A549 treated with RU486 at 1 μM for 4 hours (cell line): ENCODE measurements around the gene TMEM132C. TPM values are rescaled to one million over a fixed set of nuclear protein-coding genes. Genes with fewer than 3 reads are reported as not detected.

Experiments
- total RNA-seq: library from RNA; stranded (reverse); fragments of 200-300 nt; extraction: Qiagen RNA extraction; gene quantifications from 5 replicates; pipeline ENCODE4 v1.2.3, GENCODE V29; 2022; ENCODE audit warnings: low read depth

TMEM132C gene
- total RNA-seq: not detected in 5 replicates

GRCh38 chr12:128267131-128267622 lies at the start of gene TMEM132C:
Gene TMEM132C (plus strand): TSS chr12:128267170. CDS start chr12:128267403, 233 bp downstream.

